CD14-positive monocyte (primary cell): ENCODE measurements around the gene INPP5A. TPM values are rescaled to one million over a fixed set of nuclear protein-coding genes. Genes with fewer than 3 reads are reported as not detected.

Source experiments
- DNase-seq, 3 donors: peaks; one replicate each; pipeline ENCODE4 v3.0.0-alpha.2; 2011 to 2022
- H2AFZ ChIP-seq: 2 replicates; pipeline ENCODE4 v1.6.0; 2012; ENCODE audit warnings: mild to moderate bottlenecking, low read depth, low read length, inconsistent platforms; ENCODE audit not compliant: insufficient read depth, poor library complexity, severe bottlenecking
- H3K27ac ChIP-seq, 2 donors: 1 replicate in 1 of 2; 2 replicates in 1 of 2; pipeline ENCODE4 v1.5.1; 2012 to 2013; ENCODE audit warnings: low read length in 2 of 2, control low read depth in 1 of 2, inconsistent platforms in 1 of 2, low read depth in 1 of 2, mild to moderate bottlenecking in 1 of 2
- H3K27me3 ChIP-seq, 2 donors: one replicate each; pipeline versions ENCODE4 v1.6.0 to v1.6.1; 2011 to 2013; ENCODE audit warnings: low read length in 2 of 2; ENCODE audit not compliant: control insufficient read depth in 2 of 2, insufficient read depth in 2 of 2
- H3K36me3 ChIP-seq, 2 donors: replicated peaks in 1 of 2; 1 replicate in 1 of 2; 2 replicates in 1 of 2; pipeline versions ENCODE4 v1.5.1 to v1.6.1; 2012 to 2013; ENCODE audit warnings: low read length in 2 of 2, control low read depth in 1 of 2, inconsistent platforms in 1 of 2, mild to moderate bottlenecking in 1 of 2; ENCODE audit not compliant: insufficient read depth in 2 of 2, control insufficient read depth in 1 of 2
- H3K4me1 ChIP-seq, 2 donors: 1 replicate in 1 of 2; 2 replicates in 1 of 2; pipeline versions ENCODE4 v1.5.1 to v1.6.1; 2012 to 2013; ENCODE audit warnings: low read length in 2 of 2, control low read depth in 1 of 2, inconsistent platforms in 1 of 2, mild to moderate bottlenecking in 1 of 2, moderate library complexity in 1 of 2; ENCODE audit not compliant: insufficient read depth in 2 of 2, control insufficient read depth in 1 of 2
- H3K4me2 ChIP-seq: replicated peaks from 2 replicates; pipeline ENCODE3; 2012; ENCODE audit warnings: low read length, moderate library complexity, mild to moderate bottlenecking; ENCODE audit not compliant: poor library complexity, severe bottlenecking; ENCODE audit errors: extremely low read depth
- H3K4me3 ChIP-seq, 3 experiments: fragments of 200-600 bp in 1 of 3; sonication (generic) in 1 of 3; replicated peaks in 1 of 3; 1 replicate in 2 of 3; 2 replicates in 1 of 3; pipeline ENCODE4 v1.5.1; 2011 to 2013; ENCODE audit warnings: low read length in 3 of 3, mild to moderate bottlenecking in 3 of 3, control low read depth in 2 of 3, low read depth in 2 of 3, inconsistent platforms in 1 of 3, moderate library complexity in 1 of 3
- H3K79me2 ChIP-seq: 2 replicates; pipeline ENCODE4 v1.6.0; 2012; ENCODE audit warnings: mild to moderate bottlenecking, control low read depth, inconsistent platforms, low read length, moderate library complexity; ENCODE audit not compliant: insufficient read depth
- H3K9ac ChIP-seq: 2 replicates; pipeline ENCODE4 v1.6.0; 2017; ENCODE audit warnings: low read length, mild to moderate bottlenecking; ENCODE audit not compliant: insufficient read depth, poor library complexity, severe bottlenecking
- H3K9me3 ChIP-seq, 2 donors: replicated peaks in 1 of 2; 1 replicate in 1 of 2; 2 replicates in 1 of 2; pipeline versions ENCODE4 v1.5.1 to v1.6.1; 2012 to 2013; ENCODE audit warnings: low read length in 2 of 2, control low read depth in 1 of 2; ENCODE audit not compliant: control insufficient read depth in 1 of 2, insufficient read depth in 1 of 2
- H4K20me1 ChIP-seq: 2 replicates; pipeline ENCODE4 v1.6.0; 2012; ENCODE audit warnings: mild to moderate bottlenecking, low read length, control low read depth, moderate library complexity; ENCODE audit not compliant: insufficient read depth
- H3K27ac Mint-ChIP-seq, 7 donors: one replicate each; pipeline ENCODE4 v1.8.0; 2020; ENCODE audit warnings: mild to moderate bottlenecking in 7 of 7, mixed read lengths in 7 of 7, moderate library complexity in 6 of 7, inconsistent platforms in 2 of 7
- H3K27me3 Mint-ChIP-seq, 3 donors: one replicate each; pipeline ENCODE4 v1.8.0; 2021 to 2022; ENCODE audit warnings: low read depth in 3 of 3, mild to moderate bottlenecking in 3 of 3, mixed read lengths in 3 of 3, moderate library complexity in 3 of 3, inconsistent platforms in 1 of 3
- H3K36me3 Mint-ChIP-seq, 2 donors: one replicate each; pipeline ENCODE4 v1.8.0; 2020; ENCODE audit warnings: mixed read lengths in 2 of 2, inconsistent platforms in 1 of 2, mild to moderate bottlenecking in 1 of 2
- H3K4me1 Mint-ChIP-seq: one replicate; pipeline ENCODE4 v1.8.0; 2020; ENCODE audit warnings: mild to moderate bottlenecking, mixed read lengths
- H3K4me3 Mint-ChIP-seq, 2 donors: one replicate each; pipeline ENCODE4 v1.8.0; 2020; ENCODE audit warnings: mild to moderate bottlenecking in 2 of 2, mixed read lengths in 2 of 2, moderate library complexity in 1 of 2
- H3K9me3 Mint-ChIP-seq, 7 donors: one replicate each; pipeline ENCODE4 v1.8.0; 2020 to 2022; ENCODE audit warnings: mixed read lengths in 7 of 7, mild to moderate bottlenecking in 6 of 7, moderate library complexity in 6 of 7, inconsistent platforms in 2 of 7
- WGBS: methylation state at CpG from one replicate; pipeline ENCODE4 v1.1.5; 2013; ENCODE audit warnings: missing lambda C conversion rate; ENCODE audit not compliant: insufficient coverage; 5-methylcytosine and 5-hydroxymethylcytosine counted together
- intact Hi-C, 2 donors: fragments of 100-400 bp; cut with micrococcal nuclease; formaldehyde crosslinking; loops; one replicate each; pipeline versions ENCODE4 v1.15.0 to v1.15.1; 2023
- polyA plus RNA-seq, 3 donors: library from polyadenylated mRNA; depleted of rRNA in 1 of 3; unstranded in 2 of 3; stranded (reverse) in 1 of 3; fragments of 300-500 nt in 2 of 3; fragments of >200 nt in 1 of 3; fragmentation: Illumina TruSeq in 2 of 3; gene quantifications; 1 replicate in 2 of 3; 2 replicates in 1 of 3; pipeline ENCODE4 v1.2.3, GENCODE V29; 2012 to 2021
- TF ChIP-seq, protein P1 (sequence below): fragments of 200-600 bp; IDR thresholded peaks from one replicate; pipeline ENCODE4 v1.8.0; 2022; ENCODE audit warnings: antibody characterized with exemption, mild to moderate bottlenecking

INPP5A gene
- polyA plus RNA-seq, 3 donors = 0.87 to 17.2 (median 2.9) TPM

DNA sequence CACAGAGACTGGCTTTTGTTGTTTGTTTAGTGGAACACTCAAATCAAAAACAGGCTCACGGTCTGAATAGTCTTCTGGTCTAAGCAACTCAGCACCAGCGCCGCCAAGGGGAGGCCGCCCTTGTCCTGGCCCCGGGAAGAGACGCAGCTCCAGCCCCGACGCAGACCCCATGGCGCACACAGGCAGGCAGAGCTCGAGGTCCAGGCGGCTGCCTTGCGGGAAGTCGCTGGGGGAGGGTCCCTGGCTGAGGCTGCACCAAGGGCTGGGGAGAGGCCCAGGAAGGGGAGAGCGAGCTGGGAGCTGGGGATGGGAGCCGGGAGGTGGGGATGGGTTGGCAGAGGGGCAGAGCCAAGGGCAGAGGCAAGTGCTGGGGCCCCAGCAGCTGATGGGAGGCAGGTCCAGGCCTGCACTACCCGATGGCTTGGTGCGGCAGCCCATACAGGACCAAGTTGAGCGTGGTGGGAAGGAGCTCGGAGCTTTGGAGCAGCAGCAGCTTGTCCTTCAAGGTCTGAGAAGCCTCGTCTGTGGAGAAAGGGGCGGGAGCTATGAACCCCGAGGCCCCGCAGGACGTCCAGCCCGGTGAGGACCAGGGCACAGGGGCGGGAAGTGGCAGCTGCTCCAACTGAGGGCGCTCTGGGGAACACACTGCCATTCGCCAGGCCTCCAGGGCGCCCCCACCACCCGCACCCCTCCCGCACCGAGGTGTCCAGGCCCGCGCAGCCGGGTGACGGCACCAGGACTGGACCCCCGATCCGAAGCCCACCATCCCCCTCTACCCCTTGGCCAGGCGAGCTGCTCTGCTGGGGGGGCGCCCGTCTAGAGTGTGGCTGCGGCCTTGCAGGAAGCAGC lies 271.0 kb downstream of the INPP5A start:
- H3K4me1 Mint-ChIP-seq = no peaks in the 10 kb centered on the region
- H3K27me3 ChIP-seq = no peaks in the 10 kb centered on the region
- WGBS = 71% methylated on average over 32 of the region's 42 CpGs

DNA sequence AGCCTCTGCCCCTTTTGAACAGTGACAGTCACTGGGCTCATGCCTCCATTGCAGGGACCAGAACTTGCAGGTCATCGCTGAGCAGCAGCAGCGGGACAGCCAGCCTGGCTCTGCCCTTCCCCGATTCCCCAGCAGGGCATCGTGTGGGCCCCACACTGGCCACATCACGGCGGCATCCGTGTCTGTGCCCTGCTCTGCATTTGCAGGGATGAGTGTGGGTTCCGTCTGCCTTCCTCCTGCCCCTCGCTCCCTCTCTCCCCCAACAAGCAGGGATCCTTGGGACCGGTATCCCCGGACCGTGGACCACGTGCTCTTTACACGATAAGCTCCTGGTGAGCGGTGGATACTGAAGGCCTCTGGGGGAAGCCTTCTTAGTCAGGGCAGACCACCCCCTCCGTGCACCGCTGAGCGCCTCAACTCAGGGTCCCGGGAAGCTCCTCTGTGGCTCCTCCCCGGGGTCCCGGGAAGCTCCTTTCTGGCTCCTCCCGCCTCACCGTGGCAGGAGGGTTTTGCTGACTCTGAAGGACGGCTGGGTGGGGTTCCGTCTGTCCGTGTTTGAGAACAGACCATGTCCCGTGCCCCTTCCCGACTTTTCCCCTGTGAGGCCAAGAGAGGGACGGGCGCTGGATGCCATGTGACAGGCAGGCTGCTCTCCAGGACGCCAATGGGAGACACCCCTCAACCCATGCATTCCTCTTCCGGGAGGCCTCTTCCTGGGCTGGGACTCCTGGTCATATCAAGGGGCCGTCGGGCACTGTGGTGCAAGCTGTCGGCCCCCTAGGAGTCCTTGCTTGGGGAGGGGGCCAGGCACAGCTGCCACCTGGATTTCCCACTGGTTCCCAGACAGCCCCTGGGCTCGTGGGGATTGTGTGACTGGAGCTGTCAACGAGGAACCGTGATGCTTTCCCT lies 271.9 kb downstream of the INPP5A start:
- Histone ChIP-seq H3K79me2 (no peaks in the 10 kb centered on the region), H3K9me3 (no peaks in the 10 kb centered on the region), H3K9ac (no peak overlapping the region), H3K4me1 (no peaks in the 10 kb centered on the region), H3K4me2 (no peak overlapping the region), H2AFZ (no peak overlapping the region), H4K20me1 (no peaks in the 10 kb centered on the region), H3K27me3 (no peaks in the 10 kb centered on the region), H3K4me3 (no peak overlapping the region), H3K36me3 (no peaks in the 10 kb centered on the region), H3K27ac (no peak overlapping the region)
- Mint-ChIP-seq H3K4me3 (no peak overlapping the region), H3K4me1 (no peaks in the 10 kb centered on the region), H3K27ac (no peak overlapping the region), H3K27me3 (peaks cover 0 to 12% (median 1%) of the 10 kb centered on the region in 3 donors), H3K9me3 (peaks cover 0 to 1% (median 0%) of the 10 kb centered on the region in 7 donors), H3K36me3 (no peaks in the 10 kb centered on the region)
- intact Hi-C loops = no loop called here
- peak in 1 of 3 donors; percentile 2 for DNase-seq
- whole genome bisulfite sequencing = 84% methylated on average over 31 of the region's 38 CpGs
- TF ChIP-seq, protein P1, sequence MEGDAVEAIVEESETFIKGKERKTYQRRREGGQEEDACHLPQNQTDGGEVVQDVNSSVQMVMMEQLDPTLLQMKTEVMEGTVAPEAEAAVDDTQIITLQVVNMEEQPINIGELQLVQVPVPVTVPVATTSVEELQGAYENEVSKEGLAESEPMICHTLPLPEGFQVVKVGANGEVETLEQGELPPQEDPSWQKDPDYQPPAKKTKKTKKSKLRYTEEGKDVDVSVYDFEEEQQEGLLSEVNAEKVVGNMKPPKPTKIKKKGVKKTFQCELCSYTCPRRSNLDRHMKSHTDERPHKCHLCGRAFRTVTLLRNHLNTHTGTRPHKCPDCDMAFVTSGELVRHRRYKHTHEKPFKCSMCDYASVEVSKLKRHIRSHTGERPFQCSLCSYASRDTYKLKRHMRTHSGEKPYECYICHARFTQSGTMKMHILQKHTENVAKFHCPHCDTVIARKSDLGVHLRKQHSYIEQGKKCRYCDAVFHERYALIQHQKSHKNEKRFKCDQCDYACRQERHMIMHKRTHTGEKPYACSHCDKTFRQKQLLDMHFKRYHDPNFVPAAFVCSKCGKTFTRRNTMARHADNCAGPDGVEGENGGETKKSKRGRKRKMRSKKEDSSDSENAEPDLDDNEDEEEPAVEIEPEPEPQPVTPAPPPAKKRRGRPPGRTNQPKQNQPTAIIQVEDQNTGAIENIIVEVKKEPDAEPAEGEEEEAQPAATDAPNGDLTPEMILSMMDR = no peak

More for the DNA sequence above, 271.0 kb downstream of the INPP5A start:
- TF ChIP-seq, protein P1 = no peak
- no peak overlapping the region for H3K4me3 Mint-ChIP-seq
- Histone ChIP-seq H3K4me3 (no peak overlapping the region), H2AFZ (no peak overlapping the region), H3K9ac (no peak overlapping the region), H3K4me1 (no peaks in the 10 kb centered on the region), H3K36me3 (no peaks in the 10 kb centered on the region), H4K20me1 (no peaks in the 10 kb centered on the region), H3K9me3 (no peaks in the 10 kb centered on the region), H3K4me2 (no peak overlapping the region), H3K27ac (no peak overlapping the region), H3K79me2 (no peaks in the 10 kb centered on the region)
- intact Hi-C loops = no loop called here
- no peak overlapping the region for H3K27ac Mint-ChIP-seq
- H3K27me3 Mint-ChIP-seq = peaks cover 0 to 12% (median 1%) of the 10 kb centered on the region in 3 donors
- H3K36me3 Mint-ChIP-seq = no peaks in the 10 kb centered on the region
- peak in 1 of 3 donors; percentile 2 for DNase-seq
- peaks cover 0 to 1% (median 0%) of the 10 kb centered on the region in 7 donors for H3K9me3 Mint-ChIP-seq
